HG03520 (cell line): ENCODE results near the gene OPCML.

ENCODE experiments used
- ATAC-seq: cut with Tn5 transposase; IDR thresholded peaks from one replicate; pipeline ENCODE4 v1.9.1; 2021; ENCODE audit warnings: mild to moderate bottlenecking, moderate library complexity; ENCODE audit not compliant: unreplicated experiment

Gene OPCML

DNA sequence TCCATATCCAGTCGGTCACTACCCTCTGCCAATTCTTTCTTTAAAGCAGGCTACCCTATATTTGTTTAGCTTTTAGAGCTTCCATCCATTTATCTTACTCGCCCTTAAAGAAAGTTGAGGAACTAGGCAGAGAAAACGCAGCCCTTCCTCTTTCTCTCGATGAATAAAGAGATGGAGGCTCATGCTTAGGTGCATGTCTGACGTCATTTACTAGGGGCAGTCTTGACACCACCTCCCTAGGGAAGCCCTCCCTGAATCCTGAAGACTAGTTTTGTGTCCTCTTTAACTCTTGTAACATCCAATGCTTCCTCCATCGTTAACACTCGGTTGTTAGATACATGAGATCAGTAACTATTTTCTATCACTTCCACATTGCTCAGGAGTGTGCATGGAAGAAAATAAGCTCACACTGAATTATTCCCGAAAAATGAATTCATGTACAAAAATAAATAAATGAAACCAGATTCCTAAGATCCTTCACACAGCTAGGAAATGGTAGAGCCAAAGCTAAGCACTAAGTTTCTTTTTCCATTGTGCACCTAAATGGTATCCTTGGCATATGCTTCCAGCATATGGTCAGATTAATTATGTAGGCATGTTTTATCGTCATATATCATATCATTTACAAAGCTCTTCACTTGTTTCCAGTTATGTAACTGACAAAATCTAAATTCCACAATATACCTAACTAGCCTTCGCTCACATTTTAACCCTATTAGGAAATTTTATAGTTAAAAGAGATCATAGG lies 291.2 kb downstream of the OPCML start:
- no peak for ATAC-seq

DNA sequence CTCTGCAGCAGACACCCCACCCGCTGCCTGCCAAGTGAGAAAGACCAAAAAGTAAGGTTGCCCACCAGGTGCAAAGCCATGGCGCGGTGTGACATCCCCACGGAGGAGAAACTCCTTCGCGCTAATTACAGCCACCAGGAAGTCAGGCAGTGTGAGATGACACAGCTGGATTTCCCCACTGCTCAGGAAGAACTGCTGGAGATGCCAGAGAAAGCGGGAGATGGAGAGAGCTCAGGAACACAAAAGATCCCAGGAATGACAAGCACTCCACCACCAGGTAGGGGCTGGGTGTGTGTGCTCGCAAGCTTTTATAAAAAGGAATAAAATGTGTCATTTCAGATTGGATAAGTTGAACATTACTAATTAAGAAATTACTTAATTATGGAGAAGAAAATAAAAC lies 292.7 kb downstream of the OPCML start:
- no peak for ATAC-seq

DNA sequence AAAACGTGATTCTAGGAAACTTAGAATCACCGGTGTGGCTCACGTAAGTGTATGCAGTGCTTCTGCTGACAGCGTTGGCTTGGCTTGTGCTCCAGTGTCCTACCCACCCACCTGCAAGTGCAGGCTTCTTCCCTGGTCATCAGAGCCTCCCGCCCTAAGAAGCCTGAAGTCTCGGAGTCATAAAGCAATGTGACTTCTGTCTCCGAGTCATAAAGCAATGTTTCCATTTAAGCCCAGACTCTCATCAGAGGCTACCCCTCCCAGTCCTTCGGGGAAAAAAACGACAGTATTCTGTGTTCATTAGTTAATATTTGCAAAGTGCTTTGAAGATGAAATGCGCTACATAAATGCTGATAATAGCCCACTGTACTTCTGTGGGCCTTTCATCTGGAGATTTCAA lies 293.8 kb downstream of the OPCML start:
- ATAC-seq: no peak

DNA sequence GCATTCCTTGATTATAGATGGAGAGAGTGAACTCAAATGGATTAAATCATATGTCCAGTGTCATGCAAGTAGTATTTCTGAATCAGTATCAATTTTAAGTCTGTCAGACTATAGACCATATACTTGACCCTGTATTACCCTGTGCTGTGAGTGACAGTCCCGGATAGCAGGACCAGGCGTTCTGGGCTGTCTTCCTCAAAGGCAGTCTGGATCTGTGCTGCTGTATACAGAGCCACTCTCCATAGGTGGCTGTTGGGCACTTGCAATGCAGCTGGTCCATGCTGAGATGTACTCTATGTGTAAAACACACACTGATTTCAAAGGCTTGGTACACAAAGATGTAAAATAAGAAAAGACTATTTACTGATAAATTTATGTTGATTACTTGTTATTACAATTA lies 294.3 kb downstream of the OPCML start:
- ATAC-seq: no peak

DNA sequence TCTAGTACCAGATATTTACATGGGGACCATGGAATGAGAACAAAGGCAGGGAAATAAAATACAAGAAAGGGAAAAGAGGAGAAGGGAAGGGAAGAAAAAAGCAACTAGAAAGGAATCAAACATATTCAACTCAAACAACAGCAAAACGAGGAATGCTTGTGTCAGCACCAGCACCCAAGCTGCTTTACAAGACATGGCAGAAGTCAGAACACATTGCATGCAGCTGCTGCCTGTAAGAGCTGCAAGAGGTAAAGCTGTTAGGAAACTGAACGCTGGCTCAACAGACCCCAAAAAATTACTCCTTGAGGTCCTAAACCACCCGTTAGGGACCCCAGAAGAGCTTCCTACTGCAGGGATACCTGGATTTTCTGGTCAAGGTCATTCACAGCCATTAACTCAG lies 296.9 kb downstream of the OPCML start:
- ATAC-seq: no peak

DNA sequence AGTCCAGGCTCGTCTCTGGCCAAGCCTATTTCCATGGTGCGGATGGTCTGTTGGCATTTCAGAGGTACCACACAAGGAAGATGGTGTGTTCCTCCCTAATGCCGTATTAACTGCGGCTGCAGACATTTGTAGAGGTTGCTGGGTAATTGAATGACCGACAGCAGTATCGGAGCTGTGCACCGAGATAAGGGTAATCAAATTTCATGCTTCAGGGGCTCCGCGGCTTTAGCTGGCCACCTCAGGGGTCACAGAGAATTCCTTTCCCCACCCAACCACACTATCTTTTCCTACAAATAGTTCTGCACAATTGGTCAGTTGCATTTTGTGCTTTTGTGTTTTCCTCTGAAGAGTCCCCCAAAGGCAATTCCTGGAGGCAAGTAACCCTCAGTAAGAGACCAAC lies 297.4 kb downstream of the OPCML start:
- ATAC-seq: no peak

DNA sequence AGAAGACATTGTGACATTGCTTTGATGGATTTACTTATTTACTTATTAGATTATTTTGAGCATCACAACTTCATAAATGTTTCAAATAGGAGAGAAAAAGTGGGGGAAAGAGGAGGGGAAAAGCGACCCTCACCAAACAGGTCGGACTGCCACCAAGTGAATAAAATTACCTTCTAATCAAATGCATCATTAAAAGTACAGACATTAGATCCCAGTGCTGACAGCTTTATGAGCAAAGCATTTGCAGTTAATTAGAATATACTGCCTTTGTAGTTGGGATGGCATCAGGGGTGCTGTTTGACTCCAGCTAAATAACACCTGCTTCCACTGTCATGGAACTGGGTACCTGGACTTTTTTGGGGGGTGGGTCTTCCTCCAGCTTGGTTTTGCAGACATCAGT lies 299.6 kb downstream of the OPCML start:
- no peak for ATAC-seq

DNA sequence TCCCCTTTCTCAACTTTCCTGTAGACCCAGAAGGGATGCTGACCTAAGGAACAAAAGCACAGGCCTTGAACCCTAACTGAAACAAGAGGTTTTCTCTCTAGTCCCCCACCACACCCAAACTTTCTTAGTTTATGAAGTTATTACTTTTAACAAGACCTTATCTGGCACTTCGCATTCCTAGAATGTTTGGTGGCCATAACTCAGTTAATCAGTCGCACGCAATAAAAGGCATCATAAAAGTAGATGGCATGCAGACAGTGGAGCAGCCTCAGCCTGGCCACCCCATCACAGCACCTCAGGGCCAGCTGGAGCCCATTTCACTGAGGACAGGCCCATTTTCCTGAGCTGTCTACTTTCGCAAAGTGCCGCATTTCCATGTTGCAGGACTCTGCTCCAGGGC lies 301.9 kb downstream of the OPCML start:
- ATAC-seq: no peak

DNA sequence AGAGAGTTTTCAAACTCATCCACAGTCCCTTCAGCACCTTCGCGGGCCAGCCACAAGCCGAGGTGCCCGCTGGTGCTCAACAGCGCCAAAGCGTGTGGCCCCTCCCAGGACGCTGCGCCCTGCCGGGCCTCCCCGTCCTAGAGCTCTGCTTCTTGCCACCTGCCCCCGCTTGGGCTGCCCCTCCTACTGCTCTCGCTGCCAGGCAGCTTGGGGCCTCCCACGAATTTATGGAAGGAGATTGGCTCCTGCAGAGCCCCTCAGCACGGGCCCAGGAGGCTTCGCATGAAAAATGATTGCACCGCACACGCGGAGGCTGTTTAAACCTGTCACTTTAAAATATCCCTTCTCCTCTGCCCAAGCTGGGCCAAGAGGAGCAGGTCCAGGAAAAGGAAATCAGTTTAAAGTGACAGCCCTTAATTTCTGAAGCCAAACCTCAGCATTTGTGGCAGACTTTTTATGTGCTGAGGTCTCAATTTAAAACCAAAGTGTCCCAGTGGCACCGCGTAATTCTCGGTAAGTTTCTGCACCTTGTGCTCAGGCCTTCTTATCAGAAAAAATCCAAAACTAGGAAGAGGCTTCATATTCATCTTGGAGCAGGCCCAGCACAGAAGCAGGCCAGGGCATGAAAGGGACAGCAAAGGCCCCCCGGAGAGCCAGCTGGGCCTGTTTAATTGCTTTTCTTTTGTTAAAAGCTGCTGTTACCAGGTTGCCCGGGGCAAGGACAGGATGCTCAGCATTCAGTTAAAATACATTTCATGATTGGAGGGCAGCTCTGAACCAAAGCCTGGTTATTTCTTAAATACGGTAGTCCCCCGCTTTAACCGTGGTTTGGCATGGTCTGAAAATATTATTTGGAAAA lies 303.6 kb downstream of the OPCML start:
- ATAC-seq: no peak

DNA sequence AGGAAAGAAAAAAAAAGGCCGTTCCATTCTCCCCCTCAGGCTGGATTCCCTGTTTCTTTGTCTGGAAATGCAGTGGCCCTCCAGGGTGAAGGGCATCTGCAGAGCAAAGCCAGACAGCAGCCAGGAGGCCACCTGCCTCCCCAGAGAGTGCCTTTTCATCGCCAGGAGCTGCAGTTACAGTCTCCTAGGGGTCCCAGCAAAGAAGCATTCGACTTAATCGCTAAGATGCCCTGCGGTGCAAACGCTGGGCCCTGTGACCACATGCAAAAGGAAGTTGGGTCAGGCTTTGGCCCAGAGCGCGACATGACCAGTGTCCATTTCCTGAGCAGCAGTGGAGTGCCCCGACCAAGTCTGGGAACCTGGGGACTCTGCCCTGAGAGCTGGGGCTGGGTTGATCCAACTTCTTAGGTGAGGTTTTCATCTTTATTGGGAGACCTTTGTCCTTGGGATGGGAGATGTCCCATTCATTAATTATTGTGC lies 304.6 kb downstream of the OPCML start:
- ATAC-seq: no peak

DNA sequence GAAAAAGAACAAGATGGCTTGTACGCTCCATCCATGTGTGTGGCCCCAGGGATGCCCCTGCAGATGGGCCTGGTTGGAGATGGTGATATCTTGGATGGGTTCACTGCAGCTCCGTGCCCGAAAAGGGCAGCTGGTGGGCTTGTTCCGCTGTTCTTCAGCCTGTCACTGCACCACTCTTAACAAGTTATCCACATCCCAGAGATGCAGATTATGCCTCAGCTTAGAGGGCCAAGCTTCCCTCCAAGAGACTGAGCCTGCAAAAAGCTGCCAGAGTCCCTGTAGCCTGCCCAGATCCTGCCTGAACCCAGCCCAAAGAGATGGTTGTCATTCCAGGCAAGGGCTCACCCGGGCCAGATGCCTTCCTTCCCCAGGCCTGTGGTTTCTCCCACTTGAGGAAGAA lies 308.0 kb downstream of the OPCML start:
- no peak for ATAC-seq

DNA sequence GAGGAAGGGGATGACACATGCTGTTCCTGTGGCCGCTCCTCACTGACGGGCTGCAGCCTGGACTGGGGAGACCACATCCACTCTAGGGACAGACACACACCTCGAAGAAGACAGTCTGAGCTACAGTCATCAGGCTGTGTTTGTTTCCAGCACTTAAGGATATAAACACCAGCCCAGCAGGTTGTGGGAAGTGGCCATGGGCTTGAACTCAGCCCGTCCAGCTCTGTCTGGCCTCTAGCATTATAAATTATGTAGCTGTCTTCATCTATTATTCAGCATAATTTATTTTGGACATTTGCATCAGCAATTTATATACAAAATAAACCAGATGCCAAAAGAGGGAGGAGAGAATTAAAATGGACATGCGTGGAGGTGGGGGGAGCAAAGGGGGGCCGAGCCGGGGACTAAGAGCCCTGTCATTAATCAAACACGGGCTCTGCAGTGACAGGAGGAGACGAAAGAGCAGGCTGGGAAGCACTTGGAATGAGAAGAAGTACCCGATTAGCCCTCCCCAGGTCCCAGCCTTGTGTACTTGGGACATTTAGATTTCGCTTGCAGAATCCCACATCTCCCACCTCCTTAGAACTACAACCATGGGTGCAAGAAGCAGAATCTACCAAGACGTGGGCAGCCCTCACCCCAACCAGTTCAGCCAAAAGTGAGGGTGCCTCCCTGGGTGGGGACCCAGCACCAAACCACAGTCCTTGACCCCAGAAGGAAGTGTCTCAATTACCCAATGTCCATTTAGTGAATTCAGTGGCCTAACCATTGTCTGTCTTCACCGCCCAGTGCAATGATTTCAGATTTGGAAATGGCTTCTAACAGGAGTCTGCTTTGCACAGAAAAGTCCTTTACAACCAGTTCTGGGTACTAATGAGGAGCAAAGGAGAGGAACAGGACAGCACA lies 309.6 kb downstream of the OPCML start:
- ATAC-seq: no peak

DNA sequence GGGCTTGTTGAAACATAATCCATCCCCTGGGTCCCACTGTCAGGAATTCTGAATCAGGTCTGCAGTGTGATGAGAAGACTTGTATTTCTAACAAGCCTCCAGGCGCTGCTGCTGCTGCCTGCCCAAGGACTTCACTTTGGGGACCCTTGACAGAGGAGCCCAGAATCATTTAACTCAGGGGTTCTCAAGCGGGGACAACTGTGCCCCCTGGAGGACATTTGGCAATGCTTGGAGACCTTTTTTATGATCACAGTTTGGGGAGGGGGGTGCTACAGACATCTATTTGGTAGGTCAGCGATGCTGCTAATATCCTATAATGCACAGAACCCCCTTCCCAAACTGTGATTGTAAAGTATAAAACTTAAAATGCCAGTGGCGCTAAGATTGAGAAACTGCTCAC lies 312.8 kb downstream of the OPCML start:
- no peak for ATAC-seq

DNA sequence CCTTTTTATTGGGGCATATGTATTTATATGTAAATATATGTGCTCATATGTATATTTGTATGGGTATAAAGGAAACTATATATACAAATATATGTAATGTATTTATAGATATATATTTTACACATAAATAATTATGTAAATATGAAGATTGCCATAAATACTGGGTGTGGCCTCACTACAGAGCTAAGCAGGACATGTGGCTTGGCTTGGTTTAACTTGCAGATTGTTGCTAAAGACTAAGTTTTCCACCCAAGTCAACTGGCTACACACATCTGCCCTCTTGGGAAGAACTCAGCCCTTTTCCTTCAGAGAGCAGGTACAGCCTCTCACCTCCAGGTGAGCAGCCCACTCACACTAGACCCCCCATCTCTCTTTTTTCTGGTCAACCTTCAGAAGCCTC lies 315.5 kb downstream of the OPCML start:
- ATAC-seq: no peak

DNA sequence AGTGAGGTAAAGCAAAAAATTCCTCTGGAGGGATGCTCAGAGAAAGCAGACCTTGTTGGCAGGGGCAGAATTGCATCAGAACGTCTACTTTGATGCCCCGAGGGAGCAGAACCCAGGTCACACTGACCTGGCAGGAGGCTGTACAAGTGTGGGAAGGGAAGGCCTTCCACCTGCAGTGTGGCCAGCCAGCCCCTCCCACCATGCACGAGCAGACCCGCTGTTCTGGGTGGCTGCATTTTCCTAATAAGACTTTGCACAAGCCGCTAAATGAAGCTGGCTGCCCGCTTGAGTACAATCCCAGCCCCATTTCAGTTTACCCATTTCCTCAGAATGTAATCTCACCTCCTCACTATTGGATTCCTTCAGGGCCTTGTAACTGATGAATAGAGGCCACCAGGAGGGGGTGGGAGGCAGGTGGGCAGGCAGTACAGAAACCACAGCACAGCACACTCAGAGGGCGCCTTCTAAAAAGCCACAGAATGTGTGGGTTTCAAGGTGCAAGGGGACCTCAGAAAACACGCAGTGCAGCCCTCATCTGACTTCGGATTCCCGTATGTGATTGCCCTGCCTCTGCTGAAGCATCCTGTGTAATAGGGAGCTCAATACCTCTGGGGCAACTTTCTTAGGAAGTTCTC lies 316.6 kb downstream of the OPCML start:
- no peak for ATAC-seq

DNA sequence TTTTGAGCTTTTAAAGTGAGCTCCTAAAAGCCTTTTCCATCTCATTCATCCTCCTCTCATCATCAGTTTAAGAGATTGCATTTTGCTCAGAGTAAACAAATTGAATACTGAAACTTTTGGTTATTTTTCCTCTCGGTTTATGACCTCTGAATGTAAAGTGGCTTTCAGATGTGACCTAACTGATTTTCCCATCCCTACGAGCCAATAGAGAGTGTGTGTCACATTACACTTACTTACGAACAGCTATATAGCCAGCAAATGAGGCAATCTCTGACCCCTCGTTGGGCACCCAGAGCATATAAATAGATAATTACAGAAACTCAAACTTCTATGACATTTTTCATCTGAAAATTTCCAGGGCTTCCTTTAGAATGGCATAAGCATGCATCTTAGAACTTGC lies 317.7 kb downstream of the OPCML start:
- ATAC-seq: no peak

DNA sequence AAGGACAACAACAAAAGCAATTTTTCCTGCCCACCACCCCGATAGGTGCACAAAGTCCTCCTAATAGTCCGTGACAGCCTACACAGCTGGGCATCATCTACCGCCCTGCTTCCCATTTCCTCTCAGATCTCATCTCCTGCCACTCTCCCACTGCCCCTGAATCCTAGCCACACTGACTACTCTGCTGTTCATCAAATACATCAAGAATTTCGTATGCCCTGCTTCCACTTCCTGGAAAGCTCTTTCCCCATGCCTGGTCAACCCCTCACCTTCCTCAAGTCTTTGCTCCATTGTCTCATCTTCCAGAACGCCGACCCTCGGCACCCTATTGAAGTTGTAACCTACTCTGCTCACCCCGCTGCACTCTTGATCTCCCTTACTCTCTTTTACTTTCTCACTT lies 320.1 kb downstream of the OPCML start:
- no peak for ATAC-seq

DNA sequence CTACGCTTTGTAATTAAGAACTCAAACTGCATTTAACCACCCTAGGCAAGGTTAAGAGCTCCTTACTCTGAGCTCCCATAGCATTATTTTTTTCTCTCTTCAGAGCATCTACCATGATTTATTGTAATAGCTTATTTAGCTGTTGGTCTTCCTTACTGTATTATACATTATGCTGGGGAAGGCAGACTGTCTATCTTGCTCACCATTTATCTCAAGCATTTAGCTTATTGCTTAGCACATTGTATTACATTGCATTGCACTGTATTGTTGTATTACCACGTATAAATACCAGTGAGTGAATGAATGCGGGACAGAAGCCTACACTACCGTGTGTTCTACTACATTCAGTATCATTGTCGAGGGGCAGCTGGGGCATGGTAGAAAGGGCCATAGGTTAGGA lies 324.3 kb downstream of the OPCML start:
- ATAC-seq: no peak

DNA sequence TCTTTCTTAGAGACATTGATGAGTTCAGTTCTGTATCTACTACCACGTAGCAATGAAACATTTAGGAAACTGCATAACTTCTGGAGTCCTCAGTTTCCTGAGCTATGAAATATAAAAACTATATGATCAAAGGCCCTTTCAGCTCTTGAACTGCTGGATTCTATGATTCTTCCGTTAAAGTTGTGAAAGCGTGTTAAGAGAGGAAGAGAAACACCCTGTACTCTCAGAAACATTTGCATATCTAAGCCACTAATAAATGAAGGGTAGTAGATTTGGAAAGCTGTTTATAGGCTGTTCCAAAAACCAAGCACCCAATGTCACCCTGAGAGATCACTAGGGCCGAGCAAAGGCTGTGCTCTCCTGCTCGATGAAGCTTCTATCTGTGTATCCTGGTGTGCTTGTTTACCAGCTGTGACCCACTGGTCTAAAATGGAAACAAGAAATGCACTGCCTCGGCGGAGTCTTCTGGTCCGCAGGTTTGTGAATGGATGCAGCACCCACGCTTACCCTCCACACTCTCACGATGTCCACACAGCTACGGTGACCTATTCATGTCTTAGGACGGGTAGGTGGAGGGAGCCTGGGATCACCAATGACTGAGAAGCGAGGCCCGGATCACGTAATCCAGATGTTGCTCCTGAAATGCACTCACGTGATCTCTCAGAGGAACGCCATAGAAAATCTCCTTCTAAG lies 325.8 kb downstream of the OPCML start:
- ATAC-seq: no peak

DNA sequence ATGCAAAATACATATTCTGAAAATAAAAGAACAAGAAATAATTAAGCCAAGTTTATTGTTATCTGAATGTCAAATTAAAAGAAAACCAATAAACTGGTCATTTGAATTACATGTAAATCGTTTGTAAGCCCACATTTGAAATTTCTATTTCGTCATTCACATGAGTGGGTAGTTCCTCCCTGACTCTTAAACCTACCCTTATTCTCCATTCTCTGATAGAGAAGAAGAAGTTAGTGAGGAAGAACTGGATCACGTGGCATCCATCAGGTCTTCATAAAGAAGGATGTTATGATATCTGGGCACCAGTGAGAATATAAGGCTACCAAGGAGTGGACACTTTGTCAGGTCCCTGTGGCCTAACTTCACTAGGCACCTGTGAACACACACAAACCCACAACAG lies 328.1 kb downstream of the OPCML start:
- ATAC-seq: no peak
